Heart right ventricle (tissue), 16 donors: Measurements from ENCODE around the gene SLC37A4. TPM values are rescaled to one million over a fixed set of nuclear protein-coding genes. Genes with fewer than 3 reads are reported as not detected.

Source experiments
- ATAC-seq, 8 donors: fragments of 200-7000 bp; cut with Tn5 transposase; one replicate each; pipeline ENCODE4 v1.9.1; 2020; ENCODE audit warnings: mild to moderate bottlenecking in 8 of 8, moderate library complexity in 8 of 8, moderate number of reproducible peaks in 1 of 8
- DNase-seq, 2 donors: peaks; one replicate each; pipeline ENCODE4 v3.0.0-alpha.2; 2020
- H3K27ac ChIP-seq, 10 donors: fragments of 200-600 bp; sonication (generic) in 2 of 10; one replicate each; pipeline versions ENCODE4 v1.5.0 to v1.8.0; 2020 to 2022; ENCODE audit warnings: mild to moderate bottlenecking in 3 of 10
- H3K27me3 ChIP-seq, 7 donors: fragments of 200-600 bp; one replicate each; pipeline ENCODE4 v1.8.0; 2021 to 2022; ENCODE audit warnings: mild to moderate bottlenecking in 2 of 7
- H3K36me3 ChIP-seq, 9 donors: fragments of 200-600 bp; sonication (generic) in 1 of 9; one replicate each; pipeline versions ENCODE4 v1.5.0 to v1.8.0; 2020 to 2022; ENCODE audit warnings: mild to moderate bottlenecking in 2 of 9
- H3K4me1 ChIP-seq, 9 donors: fragments of 200-600 bp; sonication (generic) in 1 of 9; one replicate each; pipeline versions ENCODE4 v1.5.0 to v1.8.0; 2020 to 2022; ENCODE audit warnings: mild to moderate bottlenecking in 4 of 9
- H3K4me3 ChIP-seq, 10 donors: fragments of 200-600 bp; sonication (generic) in 2 of 10; one replicate each; pipeline versions ENCODE4 v1.5.0 to v1.8.0; 2020 to 2022; ENCODE audit warnings: mild to moderate bottlenecking in 7 of 10, moderate library complexity in 2 of 10
- H3K9me3 ChIP-seq, 11 donors: fragments of 200-600 bp in 10 of 11; sonication (generic) in 2 of 11; one replicate each; pipeline versions ENCODE4 v1.5.0 to v1.8.0; 2013 to 2022; ENCODE audit warnings: mild to moderate bottlenecking in 2 of 11, control low read depth in 1 of 11, moderate library complexity in 1 of 11
- WGBS, 2 donors: extraction: QIAGEN DNeasy Blood & Tissue Kit; methylation state at CpG; one replicate each; pipeline ENCODE4 v1.1.7; 2013; ENCODE audit warnings: inconsistent platforms in 1 of 2; 5-methylcytosine and 5-hydroxymethylcytosine counted together
- intact Hi-C, 10 donors: fragments of 100-400 bp; cut with DNase I; formaldehyde crosslinking; loops; one replicate each; pipeline versions ENCODE4 v1.11.1 to v1.14.2; 2022
- polyA plus RNA-seq, 2 donors: library from polyadenylated mRNA; stranded (reverse); fragments of 200-250 nt; gene quantifications; one replicate each; pipeline ENCODE4 v1.2.3, GENCODE V29; 2013
- total RNA-seq, 10 donors: library from RNA; stranded (reverse); fragmentation: NEBNext Ultra II Directional in 3 of 10; extraction: Animal tissue kit (Norgen Biotek cat#: 25700) in 3 of 10; gene quantifications; one replicate each; pipeline versions ENCODE4 v1.2.1 to v1.2.4, GENCODE V29; 2021 to 2023
- TF ChIP-seq, protein P1 (sequence below), 9 donors: fragments of 200-600 bp; sonication (generic) in 2 of 9; IDR thresholded peaks; one replicate each; pipeline versions ENCODE4 v1.5.0 to v1.8.0; 2021 to 2022; ENCODE audit warnings: antibody characterized with exemption in 9 of 9, mild to moderate bottlenecking in 5 of 9, moderate library complexity in 1 of 9
- donor health status: Arrhythmogenic right ventricular cardiomyopathy.
- donor health status: ischemic (EF 13 %, LVEDD 7.1; RV severe dilation, severe dysfunction).
- donor health status: healthy with polysubstance abuse.
- donor health status: DM: no; HTN: yes; CAD: no.
- donor health status: DM: no; HTN: no; CAD: no.
- donor health status: ischemic (EF 25% LVEDD 6.9; RV normal size, moderate dysfunction).
- donor health status: ischemic (EF 25% LVEDD 5.7; RV mildly dilated, moderate dysfunction).
- donor health status: healthy.
- donor health status: DM: yes; HTN: yes; CAD: no.
- donor health status: Ischemic cardiomyopathy.
- donor health status: ischemic (EF 35%, LVEDD 5.7; RV mildly dilated, moderate dysfunction).
- donor health status: nonischemic (EF 11% LVEDD 7.7; RV severe dilation, severe dysfunction).
- donor health status: DM: yes; HTN: yes; CAD: no.
- donor health status: PGD.
- donor health status: ischemic (EF 29% LVEDD 5.4; RV normal size, mild dysfunction).
- donor health status: nonischemic (EF 23%, LVEDD 6.1; RV moderate dilation, normal function).

Gene SLC37A4
- total and polyA plus RNA-seq, 12 donors: 3.8 to 12.0 (median 6.9) TPM

DNA sequence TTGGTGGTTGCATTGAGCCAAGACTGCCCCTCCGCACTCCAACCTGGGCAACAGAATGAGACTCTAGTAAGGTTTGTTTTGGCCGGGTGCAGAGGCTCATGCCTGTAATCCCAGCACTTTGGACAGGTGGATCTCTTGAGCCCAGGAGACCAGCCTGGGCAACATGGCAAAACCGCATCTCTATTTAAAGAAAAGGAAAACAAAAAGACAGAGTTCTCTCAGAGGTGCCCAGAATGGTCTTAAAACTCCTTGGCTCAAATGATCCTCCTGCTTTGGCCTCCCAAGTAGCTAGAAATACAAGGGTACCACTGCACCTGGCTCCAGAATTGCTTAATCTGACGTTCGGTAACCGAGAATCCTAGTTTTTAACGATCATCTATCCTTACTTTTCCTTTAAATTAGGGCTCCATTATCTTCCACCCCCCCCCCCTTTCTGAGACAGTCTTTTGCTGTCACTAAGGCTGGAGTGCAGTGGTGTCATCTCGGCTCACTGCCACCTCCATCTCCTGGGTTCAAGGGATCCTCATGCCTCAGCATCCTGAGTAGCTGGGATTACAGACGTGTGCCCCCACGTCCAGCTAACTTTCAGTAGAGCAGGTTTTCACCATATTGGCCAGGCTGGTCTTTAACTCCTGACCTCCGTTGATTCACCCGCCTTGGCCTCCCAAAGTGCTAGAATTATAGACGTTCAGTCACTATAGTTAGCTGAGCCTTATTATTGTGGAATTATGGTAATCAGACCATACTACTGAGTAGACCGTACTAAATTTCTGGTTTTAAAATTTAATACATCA lies 14.3 kb downstream of the SLC37A4 start:
- H3K4me3 ChIP-seq: peak overlapping the region in 4 of 10 donors; percentile 82 to 87 (median 84)
- H3K36me3 ChIP-seq: peaks cover 0 to 73% (median 21%) of the 10 kb centered on the region in 9 donors
- TF ChIP-seq, protein P1, sequence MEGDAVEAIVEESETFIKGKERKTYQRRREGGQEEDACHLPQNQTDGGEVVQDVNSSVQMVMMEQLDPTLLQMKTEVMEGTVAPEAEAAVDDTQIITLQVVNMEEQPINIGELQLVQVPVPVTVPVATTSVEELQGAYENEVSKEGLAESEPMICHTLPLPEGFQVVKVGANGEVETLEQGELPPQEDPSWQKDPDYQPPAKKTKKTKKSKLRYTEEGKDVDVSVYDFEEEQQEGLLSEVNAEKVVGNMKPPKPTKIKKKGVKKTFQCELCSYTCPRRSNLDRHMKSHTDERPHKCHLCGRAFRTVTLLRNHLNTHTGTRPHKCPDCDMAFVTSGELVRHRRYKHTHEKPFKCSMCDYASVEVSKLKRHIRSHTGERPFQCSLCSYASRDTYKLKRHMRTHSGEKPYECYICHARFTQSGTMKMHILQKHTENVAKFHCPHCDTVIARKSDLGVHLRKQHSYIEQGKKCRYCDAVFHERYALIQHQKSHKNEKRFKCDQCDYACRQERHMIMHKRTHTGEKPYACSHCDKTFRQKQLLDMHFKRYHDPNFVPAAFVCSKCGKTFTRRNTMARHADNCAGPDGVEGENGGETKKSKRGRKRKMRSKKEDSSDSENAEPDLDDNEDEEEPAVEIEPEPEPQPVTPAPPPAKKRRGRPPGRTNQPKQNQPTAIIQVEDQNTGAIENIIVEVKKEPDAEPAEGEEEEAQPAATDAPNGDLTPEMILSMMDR (IDR thresholded peaks at IDR 0.05): no peak
- H3K4me1 ChIP-seq: peaks cover 5 to 47% (median 41%) of the 10 kb centered on the region in 9 donors
- H3K27me3 ChIP-seq: no peaks in the 10 kb centered on the region
- intact Hi-C loops: loop anchor here in 2 of 10 donors (5.0 to 10.0 kb wide), 2 partner anchors 48 to 86 kb away; partner anchors contain the start of genes DPAGT1 (in 1 of the 2) and VPS11 (in 1 of the 2)
- no peaks in the 10 kb centered on the region for H3K9me3 ChIP-seq
- no peak for DNase-seq
- ATAC-seq: no peak
- peak overlapping the region in 2 of 10 donors; percentile 93 to 94 for H3K27ac ChIP-seq
- WGBS, 2 donors: 77 to 78% methylated on average over 14 of the region's 14 CpGs

DNA sequence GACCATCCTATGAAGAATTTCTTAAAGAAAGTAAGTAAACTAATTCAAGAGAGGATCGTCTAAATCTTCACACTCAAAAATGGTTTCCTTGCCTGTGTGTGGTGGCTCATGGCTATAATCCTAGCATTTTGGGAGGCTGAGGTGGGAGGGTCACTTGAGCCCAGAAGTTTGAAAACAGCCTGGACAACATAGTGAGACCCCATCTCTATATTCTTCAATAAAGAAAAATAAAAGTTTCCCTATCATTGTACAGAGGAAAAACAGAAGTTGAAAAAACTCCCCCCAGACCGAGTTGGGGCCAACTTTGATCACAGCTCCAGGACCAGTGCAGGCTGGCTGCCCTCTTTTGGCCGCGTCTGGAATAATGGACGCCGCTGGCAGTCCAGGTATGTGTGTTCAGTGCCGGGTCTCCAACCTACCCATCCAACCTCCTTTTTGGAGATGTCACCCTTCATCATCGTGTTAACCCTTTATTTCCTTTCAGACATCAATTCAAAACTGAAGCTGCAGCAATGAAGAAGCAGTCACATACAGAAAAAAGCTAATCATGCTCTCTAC lies 15.5 kb downstream of the SLC37A4 start:
- Histone ChIP-seq H3K27me3 (no peaks in the 10 kb centered on the region), H3K9me3 (no peaks in the 10 kb centered on the region), H3K4me3 (no peak overlapping the region), H3K4me1 (peaks cover 5 to 34% (median 29%) of the 10 kb centered on the region in 9 donors), H3K27ac (no peak overlapping the region), H3K36me3 (peaks cover 0 to 73% (median 20%) of the 10 kb centered on the region in 9 donors)
- DNase-seq (no peak), ATAC-seq (no peak)
- 69 to 73% methylated on average over 8 of the region's 8 CpGs for WGBS, 2 donors
- intact Hi-C loops: loop anchor here in 2 of 10 donors (5.0 to 10.0 kb wide), 2 partner anchors 50 to 87 kb away; partner anchors contain the start of genes DPAGT1 (in 1 of the 2) and VPS11 (in 1 of the 2)
- TF ChIP-seq, protein P1 (IDR thresholded peaks at IDR 0.05): peak in 3 of 9 donors; percentile 10 to 27 (median 26)

DNA sequence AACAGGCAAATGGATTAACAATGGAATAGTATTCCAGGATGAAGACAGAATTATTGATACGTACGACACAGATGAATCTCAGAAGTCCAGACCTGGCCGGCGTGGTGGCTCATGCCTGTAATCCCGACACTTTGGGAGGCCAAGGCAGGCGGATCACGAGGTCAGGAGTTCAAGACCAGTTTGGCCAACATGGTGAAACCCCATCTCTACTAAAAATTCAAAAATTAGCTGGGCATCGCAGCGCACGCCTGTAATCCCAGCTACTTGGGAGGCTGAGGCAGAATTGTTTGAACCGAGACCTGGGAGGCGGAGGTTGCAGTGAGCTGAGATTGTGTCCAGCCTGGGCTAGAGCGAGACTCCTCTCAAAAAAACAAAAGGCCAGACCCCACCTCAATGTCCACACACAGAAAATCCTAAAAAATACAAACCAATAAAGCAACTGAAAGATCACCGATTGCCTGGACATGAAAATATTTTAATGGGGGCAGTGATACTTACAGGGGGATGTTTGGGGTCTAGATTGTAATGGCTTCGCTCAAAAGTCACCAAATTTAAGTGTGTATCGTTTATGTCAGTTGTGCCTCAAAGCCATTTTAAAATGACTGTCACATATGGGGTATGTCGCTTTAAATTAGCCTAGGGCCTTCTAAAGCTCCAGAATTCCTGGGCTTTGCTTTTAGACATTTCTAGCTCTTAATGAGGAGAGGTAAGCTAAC lies 16.3 kb downstream of the SLC37A4 start:
- 95 to 96% methylated on average over 17 of the region's 17 CpGs for WGBS, 2 donors
- peaks cover 2 to 27% (median 21%) of the 10 kb centered on the region in 9 donors for H3K4me1 ChIP-seq
- H3K36me3 ChIP-seq: peaks cover 0 to 79% (median 20%) of the 10 kb centered on the region in 9 donors
- TF ChIP-seq, protein P1 (IDR thresholded peaks at IDR 0.05): no peak
- no peak overlapping the region for H3K4me3 ChIP-seq
- H3K27ac ChIP-seq: no peak overlapping the region
- ATAC-seq (no peak), DNase-seq (no peak)
- H3K9me3 ChIP-seq: no peaks in the 10 kb centered on the region
- intact Hi-C loops: loop anchor here in 1 of 10 donors (10.0 kb wide), 1 partner anchor 50 kb away; the partner anchor contains the start of gene VPS11
- H3K27me3 ChIP-seq: no peaks in the 10 kb centered on the region
